Endometrium (tissue), 2 donors: Measurements from ENCODE around the gene C1QTNF6.

Source experiments
- FAIRE-seq: peaks from 2 replicates; lab custom pipeline; 2012; peaks lifted over from hg19 to GRCh38; lab: Jason Lieb, UNC
- donor health status: control.
- donor health status: control.

The C1QTNF6 gene

GRCh38 chr22:37223965-37224551 lies 36.0 kb upstream of the C1QTNF6 start:
- FAIRE-seq: no peak

GRCh38 chr22:37222440-37222971 lies 34.5 kb upstream of the C1QTNF6 start:
- no peak for FAIRE-seq

- FAIRE-seq: no peak
These were observed 33.6 kb upstream of the C1QTNF6 start for GRCh38 chr22:37221424-37222333.

GRCh38 chr22:37220543-37220981 lies 32.5 kb upstream of the C1QTNF6 start:
- no peak for FAIRE-seq

GRCh38 chr22:37219533-37219932 lies 31.5 kb upstream of the C1QTNF6 start:
- no peak for FAIRE-seq

- no peak for FAIRE-seq
These were observed 30.8 kb upstream of the C1QTNF6 start for GRCh38 chr22:37218771-37219411.

- FAIRE-seq: no peak
These were observed 30.3 kb upstream of the C1QTNF6 start for GRCh38 chr22:37218399-37218770.

GRCh38 chr22:37215890-37216289 lies 27.8 kb upstream of the C1QTNF6 start:
- no peak for FAIRE-seq

- no peak for FAIRE-seq
These were observed 26.6 kb upstream of the C1QTNF6 start for GRCh38 chr22:37214731-37215030.

GRCh38 chr22:37213941-37214730 lies 26.1 kb upstream of the C1QTNF6 start:
- no peak for FAIRE-seq

- FAIRE-seq: no peak
These were observed 25.3 kb upstream of the C1QTNF6 start for GRCh38 chr22:37213218-37213855.

GRCh38 chr22:37212174-37212906 lies 24.3 kb upstream of the C1QTNF6 start, which contains the start of gene SSTR3:
SSTR3 (minus strand) TSS chr22:37212477; CDS start chr22:37207803, 4,674 bp downstream.
- FAIRE-seq: no peak

GRCh38 chr22:37211866-37212173 lies 23.8 kb upstream of the C1QTNF6 start:
- FAIRE-seq: no peak

- no peak for FAIRE-seq
These were observed 23.2 kb upstream of the C1QTNF6 start for GRCh38 chr22:37211075-37211865.

GRCh38 chr22:37210041-37210803 lies 22.2 kb upstream of the C1QTNF6 start:
- FAIRE-seq: no peak

- no peak for FAIRE-seq
These were observed 21.2 kb upstream of the C1QTNF6 start for GRCh38 chr22:37209140-37209845.

- FAIRE-seq: no peak
These were observed 20.5 kb upstream of the C1QTNF6 start for GRCh38 chr22:37208401-37209139.

- FAIRE-seq: no peak
These were observed 19.9 kb upstream of the C1QTNF6 start for GRCh38 chr22:37207981-37208380.
